Endothelial cell of umbilical vein (primary cell): ENCODE measurements around the gene EPB41L4B. TPM values are rescaled to one million over a fixed set of nuclear protein-coding genes. Genes with fewer than 3 reads are reported as not detected.
A peak's percentile ranks its signal among the peaks of the same experiment; 100 is the strongest.

Source experiments
- BruUV-seq: library from RNA; stranded (reverse); fragments of 400-500 nt; replicated peaks from 2 replicates; lab custom pipeline; 2021; lab: Mats Ljungman, UMichigan
- CTCF ChIA-PET: fragments of 300-600, 350-600 bp; sonication (Branson Sonifier 250); formaldehyde crosslinking; loops from one replicate; lab custom pipeline; 2021; ENCODE audit warnings: antibody characterized with exemption, inconsistent platforms; lab: Charles Lee
- POLR2A ChIA-PET: fragments of 300-600, 350-600 bp; sonication (Branson Sonifier 250); formaldehyde crosslinking; loops from one replicate; lab custom pipeline; 2021; ENCODE audit warnings: antibody characterized with exemption, inconsistent platforms; lab: Charles Lee
- DNase-seq: peaks from one replicate; pipeline ENCODE4 v3.0.0-alpha.2; 2011; ENCODE audit warnings: low read depth, low spot score
- FAIRE-seq: peaks from 2 replicates; lab custom pipeline; 2011; peaks lifted over from hg19 to GRCh38; lab: Jason Lieb, UNC
- H2AFZ ChIP-seq: 2 replicates; pipeline ENCODE4 v1.6.0; 2012; ENCODE audit warnings: low read depth, low read length, control low read depth, inconsistent platforms
- H3K27ac ChIP-seq: 2 replicates; pipeline ENCODE4 v1.5.1; 2011; ENCODE audit warnings: low read depth, mild to moderate bottlenecking, control low read depth, low read length, moderate library complexity; ENCODE audit not compliant: insufficient read depth
- H3K27me3 ChIP-seq, 2 experiments: 2 replicates each; pipeline versions ENCODE4 v1.6.0 to v1.6.1; 2011; ENCODE audit warnings: low read length in 2 of 2, mixed read lengths in 1 of 2; ENCODE audit not compliant: control insufficient read depth in 2 of 2, insufficient read depth in 2 of 2
- H3K36me3 ChIP-seq, 2 experiments: 2 replicates in 1 of 2; 3 replicates in 1 of 2; pipeline ENCODE4 v1.5.1; 2011; ENCODE audit warnings: low read length in 2 of 2, mild to moderate bottlenecking in 1 of 2, moderate library complexity in 1 of 2; ENCODE audit not compliant: control insufficient read depth in 2 of 2, insufficient read depth in 2 of 2; ENCODE audit errors: extremely low read depth in 1 of 2
- H3K4me1 ChIP-seq: 3 replicates; pipeline ENCODE4 v1.5.1; 2011; ENCODE audit warnings: mild to moderate bottlenecking, low read length; ENCODE audit not compliant: control insufficient read depth, insufficient read depth; ENCODE audit errors: extremely low read depth
- H3K4me2 ChIP-seq: 2 replicates; pipeline ENCODE4 v1.6.1; 2011; ENCODE audit warnings: low read length, control low read depth, mixed read lengths; ENCODE audit not compliant: insufficient read depth
- H3K4me3 ChIP-seq, 3 experiments: fragments of 200-600 bp in 1 of 3; sonication (generic), shearing (Covaris generic) in 1 of 3; replicated peaks in 1 of 3; 2 replicates each; pipeline ENCODE4 v1.5.1; 2011 to 2016; ENCODE audit warnings: control low read depth in 3 of 3, low read length in 3 of 3, mild to moderate bottlenecking in 2 of 3, inconsistent platforms in 1 of 3, low read depth in 1 of 3, moderate library complexity in 1 of 3; ENCODE audit not compliant: insufficient read depth in 1 of 3
- H3K79me2 ChIP-seq: 2 replicates; pipeline ENCODE4 v1.6.0; 2012; ENCODE audit warnings: low read length, inconsistent platforms; ENCODE audit not compliant: control insufficient read depth, insufficient read depth
- H3K9ac ChIP-seq: replicated peaks from 2 replicates; pipeline ENCODE3; 2011; ENCODE audit warnings: low read length, control low read depth; ENCODE audit not compliant: insufficient read depth; ENCODE audit errors: extremely low read depth
- H3K9me1 ChIP-seq: replicated peaks from 3 replicates; pipeline ENCODE4 v1.6.0; 2011; ENCODE audit warnings: mild to moderate bottlenecking, low read length; ENCODE audit not compliant: control insufficient read depth, insufficient read depth; ENCODE audit errors: extremely low read depth
- H3K9me3 ChIP-seq: replicated peaks from 2 replicates; pipeline ENCODE4 v1.5.1; 2012; ENCODE audit warnings: low read length, inconsistent platforms; ENCODE audit not compliant: control insufficient read depth, insufficient read depth
- H4K20me1 ChIP-seq: replicated peaks from 2 replicates; pipeline ENCODE3; 2011; ENCODE audit warnings: mild to moderate bottlenecking, low read length; ENCODE audit not compliant: control insufficient read depth, insufficient read depth; ENCODE audit errors: extremely low read depth
- CTCF ChIP-seq, 2 donors: IDR thresholded peaks; 1 replicate in 1 of 2; 2 replicates in 1 of 2; pipeline ENCODE4 v1.5.1; 2011; ENCODE audit warnings: low read length in 2 of 2, mild to moderate bottlenecking in 2 of 2, moderate library complexity in 2 of 2, control low read depth in 1 of 2, inconsistent platforms in 1 of 2, low read depth in 1 of 2; ENCODE audit not compliant: insufficient read depth in 1 of 2; ENCODE audit errors: extremely low read depth in 1 of 2
- FOS ChIP-seq: IDR thresholded peaks from 2 replicates; pipeline ENCODE4 v1.6.1; 2011; ENCODE audit warnings: mild to moderate bottlenecking, low read length, moderate library complexity, borderline replicate concordance; ENCODE audit not compliant: insufficient read depth
- JUN ChIP-seq: IDR thresholded peaks from 2 replicates; pipeline ENCODE4 v1.6.1; 2011; ENCODE audit warnings: borderline replicate concordance, low read depth; ENCODE audit not compliant: insufficient read length, insufficient read depth
- dilution Hi-C: fragments of 300-500 bp; cut with MboI; formaldehyde crosslinking; loops from one replicate; pipeline ENCODE4 v1.15.0; 2019; ENCODE audit warnings: low sequenced_read_pairs; ENCODE audit not compliant: extremely low pct_ligation_motif_present
- intact Hi-C: fragments of 100-400 bp; cut with micrococcal nuclease; formaldehyde crosslinking; loops from one replicate; pipeline ENCODE4 v1.10.0; 2022
- polyA plus RNA-seq, 4 experiments: library from polyadenylated mRNA; depleted of rRNA in 3 of 4; stranded (reverse) in 3 of 4; unstranded in 1 of 4; fragments of >200 nt; gene quantifications; 2 replicates each; pipeline versions ENCODE4 v1.2.1 to v1.2.3, GENCODE V29; 2011 to 2012; ENCODE audit warnings: missing spikeins in 1 of 4
- total RNA-seq: library from RNA; stranded (reverse); gene quantifications from 2 replicates; pipeline ENCODE4 v1.2.3, GENCODE V29; 2021

The EPB41L4B gene
- total and polyA plus RNA-seq, 2 donors (not counting 3 experiments of a cell fraction or from before 2014, with no cell fraction given), result 0.10 to 0.15 TPM

GRCh38 chr9:109132567-109133021, 188.3 kb downstream of the EPB41L4B start:
- peak; percentile 81 for FAIRE-seq
- dilution Hi-C loops, result no loop called here
- POLR2A ChIA-PET, result no interaction called here

More at GRCh38 chr9:109132567-109133021, 188.3 kb downstream of the EPB41L4B start:
- no peaks in the 10 kb centered on the region for H3K79me2 ChIP-seq
- no peaks in the 10 kb centered on the region for H3K36me3 ChIP-seq
- peaks cover 9% of the 10 kb centered on the region for H3K4me1 ChIP-seq
- no peak for TF ChIP-seq FOS
- TF ChIP-seq JUN, result no peak
- no peak for TF ChIP-seq CTCF (IDR thresholded peaks at IDR 0.05; ENCODE audit: extremely low read depth in 1 of 2, insufficient read depth in 1 of 2, low read depth in 1 of 2, low read length in 2 of 2)
- H3K4me2 ChIP-seq, result no peak overlapping the region
- H3K27me3 ChIP-seq, result no peaks in the 10 kb centered on the region
- H3K27ac ChIP-seq, result no peak overlapping the region
- intact Hi-C loops, result loop anchor here (1.0 kb wide), 1 partner anchor 12 kb away; no protein-coding TSS in a partner anchor
- no peak overlapping the region for H3K4me3 ChIP-seq
- no peaks in the 10 kb centered on the region for H4K20me1 ChIP-seq
- H3K9me3 ChIP-seq, result no peaks in the 10 kb centered on the region
- H3K9me1 ChIP-seq, result no peaks in the 10 kb centered on the region
- BruUV-seq, result no TSS peak
- no peak overlapping the region for H2AFZ ChIP-seq
- DNase-seq, result peak; percentile 83
- H3K9ac ChIP-seq, result no peak overlapping the region
- CTCF ChIA-PET, result interaction anchor here (1.0 to 1.4 kb wide), 3 partner anchors 8 to 118 kb away, joined by 3 to 5 read pairs (median 4); no protein-coding TSS in a partner anchor
